ENCODE measurements around the gene SF3B2.

DNA sequence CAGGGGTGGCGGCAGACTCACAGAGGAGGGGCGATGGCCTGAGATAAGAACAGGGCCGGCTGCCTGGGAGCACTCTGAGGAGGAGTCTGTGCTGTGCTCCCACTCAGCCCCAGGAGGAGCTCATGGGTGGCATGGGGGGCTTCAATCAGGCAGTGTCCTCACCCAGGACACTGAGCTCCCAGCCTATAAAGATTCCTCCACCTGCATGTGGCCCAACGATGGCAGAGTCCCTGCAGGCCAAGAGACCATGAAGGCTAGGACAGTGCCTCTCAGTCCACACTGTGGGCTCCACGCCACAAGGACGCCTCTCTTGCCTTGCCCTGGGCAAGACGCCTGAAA lies 38.4 kb upstream of the SF3B2 start:
- TF ChIP-seq, protein P1, sequence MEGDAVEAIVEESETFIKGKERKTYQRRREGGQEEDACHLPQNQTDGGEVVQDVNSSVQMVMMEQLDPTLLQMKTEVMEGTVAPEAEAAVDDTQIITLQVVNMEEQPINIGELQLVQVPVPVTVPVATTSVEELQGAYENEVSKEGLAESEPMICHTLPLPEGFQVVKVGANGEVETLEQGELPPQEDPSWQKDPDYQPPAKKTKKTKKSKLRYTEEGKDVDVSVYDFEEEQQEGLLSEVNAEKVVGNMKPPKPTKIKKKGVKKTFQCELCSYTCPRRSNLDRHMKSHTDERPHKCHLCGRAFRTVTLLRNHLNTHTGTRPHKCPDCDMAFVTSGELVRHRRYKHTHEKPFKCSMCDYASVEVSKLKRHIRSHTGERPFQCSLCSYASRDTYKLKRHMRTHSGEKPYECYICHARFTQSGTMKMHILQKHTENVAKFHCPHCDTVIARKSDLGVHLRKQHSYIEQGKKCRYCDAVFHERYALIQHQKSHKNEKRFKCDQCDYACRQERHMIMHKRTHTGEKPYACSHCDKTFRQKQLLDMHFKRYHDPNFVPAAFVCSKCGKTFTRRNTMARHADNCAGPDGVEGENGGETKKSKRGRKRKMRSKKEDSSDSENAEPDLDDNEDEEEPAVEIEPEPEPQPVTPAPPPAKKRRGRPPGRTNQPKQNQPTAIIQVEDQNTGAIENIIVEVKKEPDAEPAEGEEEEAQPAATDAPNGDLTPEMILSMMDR (IDR thresholded peaks at IDR 0.05): no peak
- TF ChIP-seq POLR2A (IDR thresholded peaks at IDR 0.05): no peak

Measured in ovary (tissue), 3 donors.